CD14-positive monocyte (primary cell): Measurements from ENCODE around the gene ATAD3A. TPM values are rescaled to one million over a fixed set of nuclear protein-coding genes. Genes with fewer than 3 reads are reported as not detected.
A peak's percentile ranks its signal among the peaks of the same experiment; 100 is the strongest.
"Not testable (repeated sequence)": the region's sequence is repeated elsewhere in the genome, so short reads cannot be mapped to it uniquely, and the experiment has no call there.

Experiments used
- DNase-seq, 3 donors: peaks; one replicate each; pipeline ENCODE4 v3.0.0-alpha.2; 2011 to 2022
- H2AFZ ChIP-seq: 2 replicates; pipeline ENCODE4 v1.6.0; 2012; ENCODE audit warnings: mild to moderate bottlenecking, low read depth, low read length, inconsistent platforms; ENCODE audit not compliant: insufficient read depth, poor library complexity, severe bottlenecking
- H3K27ac ChIP-seq, 2 donors: 1 replicate in 1 of 2; 2 replicates in 1 of 2; pipeline ENCODE4 v1.5.1; 2012 to 2013; ENCODE audit warnings: low read length in 2 of 2, control low read depth in 1 of 2, inconsistent platforms in 1 of 2, low read depth in 1 of 2, mild to moderate bottlenecking in 1 of 2
- H3K27me3 ChIP-seq, 2 donors: one replicate each; pipeline versions ENCODE4 v1.6.0 to v1.6.1; 2011 to 2013; ENCODE audit warnings: low read length in 2 of 2; ENCODE audit not compliant: control insufficient read depth in 2 of 2, insufficient read depth in 2 of 2
- H3K36me3 ChIP-seq, 2 donors: replicated peaks in 1 of 2; 1 replicate in 1 of 2; 2 replicates in 1 of 2; pipeline versions ENCODE4 v1.5.1 to v1.6.1; 2012 to 2013; ENCODE audit warnings: low read length in 2 of 2, control low read depth in 1 of 2, inconsistent platforms in 1 of 2, mild to moderate bottlenecking in 1 of 2; ENCODE audit not compliant: insufficient read depth in 2 of 2, control insufficient read depth in 1 of 2
- H3K4me1 ChIP-seq, 2 donors: 1 replicate in 1 of 2; 2 replicates in 1 of 2; pipeline versions ENCODE4 v1.5.1 to v1.6.1; 2012 to 2013; ENCODE audit warnings: low read length in 2 of 2, control low read depth in 1 of 2, inconsistent platforms in 1 of 2, mild to moderate bottlenecking in 1 of 2, moderate library complexity in 1 of 2; ENCODE audit not compliant: insufficient read depth in 2 of 2, control insufficient read depth in 1 of 2
- H3K4me2 ChIP-seq: replicated peaks from 2 replicates; pipeline ENCODE3; 2012; ENCODE audit warnings: low read length, moderate library complexity, mild to moderate bottlenecking; ENCODE audit not compliant: poor library complexity, severe bottlenecking; ENCODE audit errors: extremely low read depth
- H3K4me3 ChIP-seq, 3 experiments: fragments of 200-600 bp in 1 of 3; sonication (generic) in 1 of 3; replicated peaks in 1 of 3; 1 replicate in 2 of 3; 2 replicates in 1 of 3; pipeline ENCODE4 v1.5.1; 2011 to 2013; ENCODE audit warnings: low read length in 3 of 3, mild to moderate bottlenecking in 3 of 3, control low read depth in 2 of 3, low read depth in 2 of 3, inconsistent platforms in 1 of 3, moderate library complexity in 1 of 3
- H3K79me2 ChIP-seq: 2 replicates; pipeline ENCODE4 v1.6.0; 2012; ENCODE audit warnings: mild to moderate bottlenecking, control low read depth, inconsistent platforms, low read length, moderate library complexity; ENCODE audit not compliant: insufficient read depth
- H3K9ac ChIP-seq: 2 replicates; pipeline ENCODE4 v1.6.0; 2017; ENCODE audit warnings: low read length, mild to moderate bottlenecking; ENCODE audit not compliant: insufficient read depth, poor library complexity, severe bottlenecking
- H3K9me3 ChIP-seq, 2 donors: replicated peaks in 1 of 2; 1 replicate in 1 of 2; 2 replicates in 1 of 2; pipeline versions ENCODE4 v1.5.1 to v1.6.1; 2012 to 2013; ENCODE audit warnings: low read length in 2 of 2, control low read depth in 1 of 2; ENCODE audit not compliant: control insufficient read depth in 1 of 2, insufficient read depth in 1 of 2
- H4K20me1 ChIP-seq: 2 replicates; pipeline ENCODE4 v1.6.0; 2012; ENCODE audit warnings: mild to moderate bottlenecking, low read length, control low read depth, moderate library complexity; ENCODE audit not compliant: insufficient read depth
- H3K27ac Mint-ChIP-seq, 7 donors: one replicate each; pipeline ENCODE4 v1.8.0; 2020; ENCODE audit warnings: mild to moderate bottlenecking in 7 of 7, mixed read lengths in 7 of 7, moderate library complexity in 6 of 7, inconsistent platforms in 2 of 7
- H3K27me3 Mint-ChIP-seq, 3 donors: one replicate each; pipeline ENCODE4 v1.8.0; 2021 to 2022; ENCODE audit warnings: low read depth in 3 of 3, mild to moderate bottlenecking in 3 of 3, mixed read lengths in 3 of 3, moderate library complexity in 3 of 3, inconsistent platforms in 1 of 3
- H3K36me3 Mint-ChIP-seq, 2 donors: one replicate each; pipeline ENCODE4 v1.8.0; 2020; ENCODE audit warnings: mixed read lengths in 2 of 2, inconsistent platforms in 1 of 2, mild to moderate bottlenecking in 1 of 2
- H3K4me1 Mint-ChIP-seq: one replicate; pipeline ENCODE4 v1.8.0; 2020; ENCODE audit warnings: mild to moderate bottlenecking, mixed read lengths
- H3K4me3 Mint-ChIP-seq, 2 donors: one replicate each; pipeline ENCODE4 v1.8.0; 2020; ENCODE audit warnings: mild to moderate bottlenecking in 2 of 2, mixed read lengths in 2 of 2, moderate library complexity in 1 of 2
- H3K9me3 Mint-ChIP-seq, 7 donors: one replicate each; pipeline ENCODE4 v1.8.0; 2020 to 2022; ENCODE audit warnings: mixed read lengths in 7 of 7, mild to moderate bottlenecking in 6 of 7, moderate library complexity in 6 of 7, inconsistent platforms in 2 of 7
- CTCF ChIP-seq: fragments of 200-600 bp; IDR thresholded peaks from one replicate; pipeline ENCODE4 v1.8.0; 2022; ENCODE audit warnings: antibody characterized with exemption, mild to moderate bottlenecking
- WGBS: methylation state at CpG from one replicate; pipeline ENCODE4 v1.1.5; 2013; ENCODE audit warnings: missing lambda C conversion rate; ENCODE audit not compliant: insufficient coverage; 5-methylcytosine and 5-hydroxymethylcytosine counted together
- intact Hi-C, 2 donors: fragments of 100-400 bp; cut with micrococcal nuclease; formaldehyde crosslinking; loops; one replicate each; pipeline versions ENCODE4 v1.15.0 to v1.15.1; 2023
- polyA plus RNA-seq, 3 donors: library from polyadenylated mRNA; depleted of rRNA in 1 of 3; unstranded in 2 of 3; stranded (reverse) in 1 of 3; fragments of 300-500 nt in 2 of 3; fragments of >200 nt in 1 of 3; fragmentation: Illumina TruSeq in 2 of 3; gene quantifications; 1 replicate in 2 of 3; 2 replicates in 1 of 3; pipeline ENCODE4 v1.2.3, GENCODE V29; 2012 to 2021

Gene ATAD3A
- polyA plus RNA-seq, 3 donors = 4.1 to 14.0 (median 6.4) TPM

- Mint-ChIP-seq H3K27ac (peak overlapping the region in 2 of 7 donors; percentile 37 to 60), H3K9me3 (peaks cover 0 to 1% (median 0%) of the 10 kb centered on the region in 7 donors), H3K4me3 (no peak overlapping the region), H3K27me3 (peaks cover 0 to 1% (median 0%) of the 10 kb centered on the region in 3 donors), H3K36me3 (peaks cover 17 to 35% of the 10 kb centered on the region in 2 donors), H3K4me1 (peaks cover 2% of the 10 kb centered on the region)
- WGBS = 98% methylated on average over 6 of the region's 6 CpGs
- Histone ChIP-seq H3K9me3 (no peaks in the 10 kb centered on the region), H3K4me1 (no peaks in the 10 kb centered on the region), H3K9ac (no peak overlapping the region), H2AFZ (no peak overlapping the region), H3K36me3 (peaks cover 12 to 21% of the 10 kb centered on the region in 2 donors), H3K27ac (no peak overlapping the region), H3K4me2 (no peak overlapping the region), H4K20me1 (peaks cover 87% of the 10 kb centered on the region), H3K27me3 (no peaks in the 10 kb centered on the region), H3K79me2 (peaks cover 27% of the 10 kb centered on the region), H3K4me3 (no peak overlapping the region)
- intact Hi-C loops = no loop called here
- no peak for TF ChIP-seq CTCF
- no peak for DNase-seq
Measured at GRCh38 chr1:1556505-1556904, 44.5 kb downstream of the ATAD3A start.

GRCh38 chr1:1556961-1557360, 45.0 kb downstream of the ATAD3A start:
- H3K4me2 ChIP-seq, H3K9ac ChIP-seq, H3K9me3 ChIP-seq, H3K27me3 Mint-ChIP-seq, H3K4me3 ChIP-seq, H3K27me3 ChIP-seq, H3K4me1 Mint-ChIP-seq, H3K9me3 Mint-ChIP-seq, H2AFZ ChIP-seq, H3K4me3 Mint-ChIP-seq, H3K4me1 ChIP-seq, intact Hi-C loops, H3K27ac ChIP-seq, DNase-seq: not testable (repeated sequence)
- Histone ChIP-seq H3K79me2 (peaks cover 28% of the 10 kb centered on the region), H4K20me1 (peaks cover 87% of the 10 kb centered on the region), H3K36me3 (peaks cover 16 to 26% of the 10 kb centered on the region in 2 donors)
- WGBS = 99% methylated on average over 8 of the region's 11 CpGs
- Mint-ChIP-seq H3K36me3 (peaks cover 22 to 38% of the 10 kb centered on the region in 2 donors), H3K27ac (peak overlapping the region in 2 of 7 donors; percentile 37 to 57)

GRCh38 chr1:1557688-1558087, 45.7 kb downstream of the ATAD3A start:
- WGBS = 95% methylated on average over 3 of the region's 7 CpGs
- H3K27me3 Mint-ChIP-seq, H3K9me3 Mint-ChIP-seq, H3K9me3 ChIP-seq, H3K4me3 Mint-ChIP-seq, H3K4me2 ChIP-seq, intact Hi-C loops, DNase-seq, H3K4me3 ChIP-seq, H3K27ac Mint-ChIP-seq, H3K4me1 ChIP-seq, H3K4me1 Mint-ChIP-seq, H3K9ac ChIP-seq, H2AFZ ChIP-seq, H3K27me3 ChIP-seq, H3K27ac ChIP-seq: not testable (repeated sequence)
- Histone ChIP-seq H3K79me2 (peaks cover 30% of the 10 kb centered on the region), H4K20me1 (peaks cover 87% of the 10 kb centered on the region), H3K36me3 (peaks cover 23 to 33% of the 10 kb centered on the region in 2 donors)
- peaks cover 29 to 44% of the 10 kb centered on the region in 2 donors for H3K36me3 Mint-ChIP-seq
